CD4-positive, alpha-beta T cell treated with Interleukin-21 for 1 hour (primary cell): ENCODE measurements around the gene FAM234B.

Experiments used
- DNase-seq: peaks from one replicate; pipeline ENCODE4 v3.0.0-alpha.2; 2020

FAM234B gene

DNA sequence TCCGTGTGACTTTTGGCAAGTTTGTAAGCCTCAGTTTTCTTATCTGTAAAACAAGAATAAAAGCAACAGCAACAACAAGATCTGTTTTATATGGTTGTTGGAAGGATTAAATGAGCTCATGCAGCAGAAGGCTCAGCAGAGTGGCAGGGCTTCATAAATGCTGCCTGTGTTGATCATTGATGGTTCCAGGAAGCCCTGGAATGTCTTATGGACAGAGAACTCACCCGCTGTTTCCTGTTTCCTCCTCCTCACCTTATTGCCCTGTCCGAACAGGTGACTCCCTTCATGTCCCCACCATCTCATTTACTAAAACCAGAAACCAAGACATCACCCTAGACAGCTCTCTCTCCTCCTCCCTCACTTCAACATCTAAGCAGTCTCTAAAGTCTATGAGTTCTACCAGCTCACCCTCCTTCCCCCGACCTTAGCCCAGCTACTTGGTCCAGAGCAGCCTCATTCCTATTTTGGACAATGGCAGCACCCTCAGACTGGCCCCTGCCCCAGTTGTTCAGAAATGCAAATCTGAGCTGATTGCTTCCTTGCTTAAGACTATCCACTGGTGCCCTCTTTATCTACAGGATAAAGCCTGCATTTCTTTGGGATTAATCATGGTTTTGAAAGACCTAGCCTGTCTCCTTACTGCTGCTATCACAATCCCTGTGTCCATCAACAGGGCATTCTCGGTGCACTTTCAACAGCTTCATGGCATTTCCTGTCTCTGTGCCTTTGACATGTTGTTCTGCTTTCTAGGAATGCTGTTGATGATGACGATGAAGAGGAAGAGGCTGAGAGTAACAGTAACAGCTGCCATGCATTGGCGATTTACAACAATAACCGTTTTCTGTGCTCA lies 80.7 kb downstream of the FAM234B start:
- DNase-seq = no peak

DNA sequence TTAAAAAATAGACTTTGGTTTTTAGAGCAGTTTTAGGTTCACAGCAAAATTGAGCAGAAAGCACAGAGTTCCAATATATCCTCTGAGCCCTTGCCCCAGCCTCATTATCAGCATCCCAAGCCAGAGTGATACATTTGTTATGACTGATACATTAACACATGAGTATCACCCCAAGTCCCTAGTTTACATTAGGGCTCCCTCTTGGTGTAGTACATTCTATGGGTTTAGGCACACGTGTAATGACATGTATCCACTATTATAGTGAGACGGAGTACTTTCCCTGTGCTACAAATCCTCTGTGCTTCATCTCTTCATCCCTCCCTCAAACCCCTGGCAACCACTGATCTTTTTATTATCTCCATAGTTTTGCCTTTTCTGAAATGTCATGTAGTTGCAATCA lies 81.8 kb downstream of the FAM234B start:
- no peak for DNase-seq

DNA sequence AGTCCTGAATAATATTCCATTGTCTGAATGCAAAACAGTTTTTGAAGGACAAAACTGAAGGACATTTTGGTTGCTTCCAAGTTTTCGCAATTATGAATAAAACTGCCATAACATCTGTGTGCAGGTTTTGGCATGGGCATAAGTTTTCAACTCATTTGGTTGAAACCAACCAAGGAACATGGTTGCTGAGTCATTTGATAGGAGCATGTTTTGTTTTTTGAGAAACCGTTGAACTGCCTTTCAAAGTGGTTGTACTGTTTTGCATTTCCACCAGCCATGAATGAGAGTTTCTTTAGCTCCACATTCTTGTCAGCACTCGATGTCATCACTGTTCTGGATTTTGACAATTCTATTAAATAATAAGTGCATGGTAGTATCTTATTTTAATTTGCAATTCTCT lies 82.3 kb downstream of the FAM234B start:
- no peak for DNase-seq

DNA sequence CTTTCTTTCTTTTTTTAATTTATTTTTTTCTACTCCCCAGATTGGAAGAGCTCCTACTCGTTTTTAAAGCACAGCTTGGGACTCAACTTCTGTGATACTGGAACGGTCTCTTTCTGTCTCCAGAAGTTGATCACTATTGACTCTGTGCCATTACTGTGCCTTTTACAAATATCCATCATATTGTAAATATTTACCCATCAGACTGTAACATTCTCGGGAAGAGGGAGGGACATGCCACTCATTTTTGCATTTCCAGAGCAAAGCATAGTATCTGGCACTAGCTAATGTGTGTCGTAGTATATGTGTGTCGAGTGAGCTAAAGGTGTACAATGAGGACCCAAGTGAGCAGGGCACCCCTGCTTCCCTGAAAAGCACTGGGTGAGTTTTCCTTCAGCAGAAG lies 83.3 kb downstream of the FAM234B start:
- no peak for DNase-seq

DNA sequence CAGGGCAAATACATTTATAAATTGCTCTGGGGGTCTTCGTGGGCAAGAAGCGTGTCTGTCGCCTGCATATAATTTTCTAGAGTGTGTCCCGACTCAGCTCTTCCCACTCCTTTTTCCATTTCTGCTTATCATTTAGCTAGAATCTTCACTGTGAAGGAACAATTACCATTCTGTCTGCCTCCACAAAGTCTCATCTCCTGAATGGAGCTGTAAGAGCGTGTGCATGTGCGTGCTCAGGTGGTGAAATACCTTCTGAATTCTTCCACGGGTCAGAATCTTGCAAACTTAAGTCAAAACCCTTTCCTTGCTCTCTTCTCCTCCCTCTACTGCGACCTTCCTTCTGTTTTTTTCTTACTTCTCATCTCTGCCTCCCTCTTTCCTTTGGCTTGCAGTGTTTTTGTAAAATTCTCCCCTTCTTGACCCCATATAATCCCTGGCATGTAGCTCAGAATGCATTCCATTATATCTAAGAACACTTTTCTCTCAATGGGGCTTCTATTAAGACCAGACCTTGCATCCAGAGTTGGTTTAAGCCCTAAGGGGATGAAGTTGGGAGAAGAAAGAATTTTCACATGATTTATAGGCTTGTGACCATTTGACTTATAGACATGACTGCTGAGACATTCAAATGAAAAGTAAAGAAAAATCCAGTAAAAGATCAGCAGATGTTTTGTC lies 84.2 kb downstream of the FAM234B start:
- DNase-seq = no peak

DNA sequence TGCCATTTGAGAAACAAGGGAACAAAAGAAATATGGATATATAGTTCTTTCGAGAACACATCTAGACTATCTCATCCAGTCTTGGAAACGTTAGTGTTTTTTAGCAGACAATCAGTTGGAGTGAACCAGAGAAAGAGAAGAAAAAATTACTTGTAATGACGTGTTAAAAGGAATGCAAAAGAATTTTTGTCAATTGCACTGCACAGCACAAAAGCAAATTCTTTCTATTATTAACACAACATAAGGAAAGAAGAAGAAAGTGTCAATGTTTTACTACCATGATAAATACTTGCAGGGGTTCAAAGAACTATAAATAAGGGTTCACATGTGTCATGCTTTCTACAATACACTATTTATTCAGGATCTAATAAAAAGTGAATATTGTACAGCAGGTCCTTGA lies 86.8 kb downstream of the FAM234B start:
- DNase-seq = no peak
